Gastroesophageal sphincter (tissue), 3 donors: ENCODE measurements around the gene COX5A.

Experiments used
- POLR2A ChIP-seq, 2 donors: fragments of 450-650 bp; IDR thresholded peaks; one replicate each; pipeline ENCODE4 v1.6.1; 2017; ENCODE audit warnings: antibody characterized with exemption in 2 of 2, mild to moderate bottlenecking in 2 of 2, moderate library complexity in 1 of 2
- TF ChIP-seq, protein P1 (sequence below), 4 experiments: fragments of 200-600 bp in 2 of 4; fragments of 450-650 bp in 2 of 4; sonication (generic) in 1 of 4; IDR thresholded peaks; one replicate each; pipeline ENCODE4 v1.5.1; 2017 to 2019; ENCODE audit warnings: antibody characterized with exemption in 4 of 4, mild to moderate bottlenecking in 2 of 4, moderate library complexity in 2 of 4

DNA sequence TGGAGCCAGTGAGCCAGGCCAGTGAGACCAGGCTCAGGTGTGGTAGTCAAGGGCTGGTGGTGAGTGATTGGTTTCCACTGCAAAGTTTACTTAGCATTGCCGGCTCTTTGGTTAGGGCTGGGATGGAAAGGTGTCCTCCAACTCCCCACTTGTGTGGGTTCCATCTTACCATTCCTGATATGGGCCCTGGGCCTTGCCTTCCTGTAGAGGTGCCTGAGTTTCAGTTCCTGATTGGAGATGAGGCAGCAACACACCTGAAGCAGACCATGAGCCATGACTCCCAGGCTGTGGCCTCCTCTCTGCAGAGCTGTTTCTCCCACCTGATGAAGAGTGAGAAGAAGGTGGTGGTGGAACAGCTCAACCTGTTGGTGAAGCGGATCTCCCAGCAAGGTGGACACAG, 44.9 kb downstream of the COX5A start:
- no peak for TF ChIP-seq POLR2A (IDR thresholded peaks at IDR 0.05)
- TF ChIP-seq, protein P1, sequence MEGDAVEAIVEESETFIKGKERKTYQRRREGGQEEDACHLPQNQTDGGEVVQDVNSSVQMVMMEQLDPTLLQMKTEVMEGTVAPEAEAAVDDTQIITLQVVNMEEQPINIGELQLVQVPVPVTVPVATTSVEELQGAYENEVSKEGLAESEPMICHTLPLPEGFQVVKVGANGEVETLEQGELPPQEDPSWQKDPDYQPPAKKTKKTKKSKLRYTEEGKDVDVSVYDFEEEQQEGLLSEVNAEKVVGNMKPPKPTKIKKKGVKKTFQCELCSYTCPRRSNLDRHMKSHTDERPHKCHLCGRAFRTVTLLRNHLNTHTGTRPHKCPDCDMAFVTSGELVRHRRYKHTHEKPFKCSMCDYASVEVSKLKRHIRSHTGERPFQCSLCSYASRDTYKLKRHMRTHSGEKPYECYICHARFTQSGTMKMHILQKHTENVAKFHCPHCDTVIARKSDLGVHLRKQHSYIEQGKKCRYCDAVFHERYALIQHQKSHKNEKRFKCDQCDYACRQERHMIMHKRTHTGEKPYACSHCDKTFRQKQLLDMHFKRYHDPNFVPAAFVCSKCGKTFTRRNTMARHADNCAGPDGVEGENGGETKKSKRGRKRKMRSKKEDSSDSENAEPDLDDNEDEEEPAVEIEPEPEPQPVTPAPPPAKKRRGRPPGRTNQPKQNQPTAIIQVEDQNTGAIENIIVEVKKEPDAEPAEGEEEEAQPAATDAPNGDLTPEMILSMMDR (IDR thresholded peaks at IDR 0.05) = no peak
